ENCODE data around the gene LINC00305. TPM values are rescaled to one million over a fixed set of nuclear protein-coding genes. Genes with fewer than 3 reads are reported as not detected.

The LINC00305 gene
- total and polyA plus RNA-seq, 2 of the 13 experiments (the other 11 are each of a cell fraction or from before 2014, with no cell fraction given), result not detected

GRCh38 chr18:64191069-64191468 is 42.2 kb upstream of the LINC00305 start:
- no peak overlapping the region for H2AFZ ChIP-seq (ENCODE audit: low read length)
- no peak overlapping the region for H3K27ac ChIP-seq (ENCODE audit: extremely low read length, insufficient read depth, low read length)
- ChIA-PET POLR2A (no interaction called here), CTCF (ENCODE audit: low intra/inter-chr PET ratio, low total read pairs) (no interaction called here)
- no peak for DNase-seq (ENCODE audit: low spot score)
- no peak for FAIRE-seq
- intact Hi-C loops (cut with micrococcal nuclease; ENCODE audit: unreplicated experiment) (no loop called here), in situ Hi-C loops (cut with HindIII; ENCODE audit: extremely low pct_ligation_motif_present, low pct_unique_long_range_greater_than_20kb) (no loop called here)
- ATAC-seq, result no peak
- H3K4me3 ChIP-seq (replicated peaks in 1 of 3; ENCODE audit: insufficient read depth in 1 of 3, low read depth in 2 of 3, low read length in 3 of 3), result no peak overlapping the region
- H3K9me3 ChIP-seq (ENCODE audit: low read length), result no peaks in the 10 kb centered on the region
- H3K27me3 ChIP-seq (ENCODE audit: control insufficient read depth in 1 of 2, insufficient read depth in 2 of 2, low read length in 2 of 2), result no peaks in the 10 kb centered on the region
- H3K9ac ChIP-seq (ENCODE audit: insufficient read depth, low read depth, low read length), result no peak overlapping the region
- H4K20me1 ChIP-seq (ENCODE audit: insufficient read depth, low read length), result no peaks in the 10 kb centered on the region
- 0% methylated on average over 2 of the region's 2 CpGs for whole genome bisulfite sequencing (ENCODE audit: low lambda C conversion rate)
- TF ChIP-seq KDM3A (CRISPR knock-in tag; IDR thresholded peaks at IDR 0.05; ENCODE audit: low read depth) (no peak), MYC (CRISPR knock-in tag; IDR thresholded peaks at IDR 0.05; ENCODE audit: borderline replicate concordance) (no peak), ZKSCAN1 (IDR thresholded peaks at IDR 0.05; ENCODE audit: low read length) (no peak), ZNF781 (CRISPR knock-in tag; IDR thresholded peaks at IDR 0.05; ENCODE audit: borderline replicate concordance, not compliant biosample characterization) (no peak), NR1H2 (CRISPR knock-in tag; IDR thresholded peaks at IDR 0.05; ENCODE audit: borderline replicate concordance, low read depth) (no peak), FOXO4 (CRISPR knock-in tag; conservative IDR thresholded peaks at IDR 0.05) (no peak), MBNL3 (CRISPR knock-in tag; conservative IDR thresholded peaks at IDR 0.05) (no peak), ELF1 (CRISPR knock-in tag; IDR thresholded peaks at IDR 0.05) (no peak), ZNF292 (CRISPR knock-in tag; IDR thresholded peaks at IDR 0.05; ENCODE audit: borderline replicate concordance, low read depth) (no peak), ZNF567 (CRISPR knock-in tag; IDR thresholded peaks at IDR 0.05; ENCODE audit: borderline replicate concordance) (no peak), ZNF883 (CRISPR knock-in tag; IDR thresholded peaks at IDR 0.05; ENCODE audit: not compliant biosample characterization) (no peak), SRF (IDR thresholded peaks at IDR 0.05; ENCODE audit: low read depth, low read length) (no peak), KLF16 (CRISPR knock-in tag; IDR thresholded peaks at IDR 0.05) (no peak), ZNF580 (CRISPR knock-in tag; IDR thresholded peaks at IDR 0.05; ENCODE audit: borderline replicate concordance, low read depth) (no peak), MNT (IDR thresholded peaks at IDR 0.05) (no peak), PRDM10 (CRISPR knock-in tag; IDR thresholded peaks at IDR 0.05; ENCODE audit: low read depth) (no peak)
- no peaks in the 10 kb centered on the region for H3K4me1 ChIP-seq (ENCODE audit: insufficient read depth, low read length)
- H3K4me2 ChIP-seq (ENCODE audit: low read depth, low read length), result no peak overlapping the region
- H3K79me2 ChIP-seq (ENCODE audit: insufficient read depth, low read length), result no peaks in the 10 kb centered on the region
- H3K36me3 ChIP-seq (replicated peaks in 1 of 2; ENCODE audit: control insufficient read depth in 1 of 2, insufficient read depth in 2 of 2, low read length in 2 of 2), result no peaks in the 10 kb centered on the region
- BruUV-seq (replicated peaks), result no TSS peak
